GM18505 (cell line): ENCODE data around the gene HGS.
A peak's percentile ranks its signal among the peaks of the same experiment; 100 is the strongest.
"Not testable (repeated sequence)": the region's sequence is repeated elsewhere in the genome, so short reads cannot be mapped to it uniquely, and the experiment has no call there.

ENCODE experiments used
- ATAC-seq: cut with Tn5 transposase; IDR thresholded peaks from one replicate; pipeline ENCODE4 v1.9.1; 2021; ENCODE audit not compliant: unreplicated experiment
- POLR2A ChIP-seq: IDR thresholded peaks from 4 replicates; pipeline ENCODE4 v1.6.1; 2011; ENCODE audit warnings: borderline replicate concordance; ENCODE audit not compliant: insufficient read depth, insufficient read length; ENCODE audit errors: extremely low read depth

HGS gene

GRCh38 chr17:81665205-81666091, 18.4 kb upstream of the HGS start:
- ATAC-seq = no peak
- TF ChIP-seq POLR2A = peak; percentile 16

GRCh38 chr17:81666092-81666341, 17.8 kb upstream of the HGS start:
- peak; percentile 7 for ATAC-seq

GRCh38 chr17:81666342-81667191, 17.2 kb upstream of the HGS start, which contains the start of the genes CCDC137 and OXLD1:
Gene CCDC137 (plus strand): TSS chr17:81666737. CDS start chr17:81666767, 30 bp downstream.
Gene OXLD1 (minus strand): TSS chr17:81666605. CDS start chr17:81666577, 28 bp downstream.
- TF ChIP-seq POLR2A = peak; percentile 97
- peak; percentile 87 for ATAC-seq

More at GRCh38 chr17:81666092-81666341, 17.8 kb upstream of the HGS start:
- TF ChIP-seq POLR2A = no peak

GRCh38 chr17:81667754-81668153, 16.1 kb upstream of the HGS start:
- no peak for TF ChIP-seq POLR2A
- ATAC-seq = no peak

GRCh38 chr17:81672504-81672903, 11.3 kb upstream of the HGS start:
- no peak for ATAC-seq
- no peak for TF ChIP-seq POLR2A

- ATAC-seq = no peak
- no peak for TF ChIP-seq POLR2A
Measured at GRCh38 chr17:81672954-81673353, 10.9 kb upstream of the HGS start.

- ATAC-seq = no peak
- no peak for TF ChIP-seq POLR2A
Measured at GRCh38 chr17:81673561-81674258, 10.1 kb upstream of the HGS start.

GRCh38 chr17:81675515-81676221, 8.1 kb upstream of the HGS start:
- ATAC-seq = not testable (repeated sequence)

- ATAC-seq = no peak
- no peak for TF ChIP-seq POLR2A
Measured at GRCh38 chr17:81676906-81677305, 6.9 kb upstream of the HGS start.

- TF ChIP-seq POLR2A = no peak
- ATAC-seq = no peak
Measured at GRCh38 chr17:81680150-81680549, 3.7 kb upstream of the HGS start.

GRCh38 chr17:81681672-81682071, 2.1 kb upstream of the HGS start:
- no peak for ATAC-seq

GRCh38 chr17:81682565-81683207, 1.1 kb upstream of the HGS start:
- no peak for TF ChIP-seq POLR2A
- no peak for ATAC-seq

More at GRCh38 chr17:81681672-81682071, 2.1 kb upstream of the HGS start:
- no peak for TF ChIP-seq POLR2A
